ENCODE data around the gene MAP1LC3A.

- TF ChIP-seq CTCF (IDR thresholded peaks at IDR 0.05) (no peak), POLR2A (IDR thresholded peaks at IDR 0.05) (no peak)
Measured at GRCh38 chr20:34582911-34583310, 24.4 kb downstream of the MAP1LC3A start.
